HUES64 (cell line): ENCODE results near the gene GDPD1. TPM values are rescaled to one million over a fixed set of nuclear protein-coding genes. Genes with fewer than 3 reads are reported as not detected.
"Not testable (repeated sequence)": the region's sequence is repeated elsewhere in the genome, so short reads cannot be mapped to it uniquely, and the experiment has no call there.

Experiments
- H3K27ac ChIP-seq: 2 replicates; pipeline ENCODE4 v1.7.0; 2013; ENCODE audit warnings: low read depth, low read length, inconsistent platforms
- H3K27me3 ChIP-seq: 2 replicates; pipeline ENCODE4 v1.6.1; 2013; ENCODE audit warnings: mild to moderate bottlenecking, low read length; ENCODE audit not compliant: insufficient read depth
- H3K36me3 ChIP-seq: 2 replicates; pipeline ENCODE4 v1.6.1; 2013; ENCODE audit warnings: mild to moderate bottlenecking, low read length; ENCODE audit not compliant: insufficient read depth
- H3K4me1 ChIP-seq: 2 replicates; pipeline ENCODE4 v1.6.1; 2013; ENCODE audit warnings: mild to moderate bottlenecking, low read length, moderate library complexity; ENCODE audit not compliant: insufficient read depth
- H3K4me3 ChIP-seq: 2 replicates; pipeline ENCODE4 v1.5.1; 2013; ENCODE audit warnings: mild to moderate bottlenecking, low read length, moderate library complexity
- H3K9ac ChIP-seq: 2 replicates; pipeline ENCODE4 v1.6.1; 2013; ENCODE audit warnings: mild to moderate bottlenecking, low read depth, low read length
- H3K9me3 ChIP-seq: 2 replicates; pipeline ENCODE4 v1.6.1; 2013; ENCODE audit warnings: low read depth, low read length; ENCODE audit not compliant: insufficient read depth
- WGBS: fragments of 150-250, 120-280 bp; methylation state at CpG from one replicate; pipeline ENCODE4 v1.1.7; 2013; ENCODE audit warnings: missing lambda C conversion rate; 5-methylcytosine and 5-hydroxymethylcytosine counted together
- polyA plus RNA-seq, 2 experiments: library from polyadenylated mRNA; stranded (reverse); fragments of 50-300 nt; gene quantifications; one replicate each; pipeline ENCODE4 v1.2.3, GENCODE V29; 2013

The GDPD1 gene
- 3.9 TPM for polyA plus RNA-seq (2013, experiment 1 of 2)
- 5.6 TPM for polyA plus RNA-seq (2013, experiment 2 of 2)

DNA sequence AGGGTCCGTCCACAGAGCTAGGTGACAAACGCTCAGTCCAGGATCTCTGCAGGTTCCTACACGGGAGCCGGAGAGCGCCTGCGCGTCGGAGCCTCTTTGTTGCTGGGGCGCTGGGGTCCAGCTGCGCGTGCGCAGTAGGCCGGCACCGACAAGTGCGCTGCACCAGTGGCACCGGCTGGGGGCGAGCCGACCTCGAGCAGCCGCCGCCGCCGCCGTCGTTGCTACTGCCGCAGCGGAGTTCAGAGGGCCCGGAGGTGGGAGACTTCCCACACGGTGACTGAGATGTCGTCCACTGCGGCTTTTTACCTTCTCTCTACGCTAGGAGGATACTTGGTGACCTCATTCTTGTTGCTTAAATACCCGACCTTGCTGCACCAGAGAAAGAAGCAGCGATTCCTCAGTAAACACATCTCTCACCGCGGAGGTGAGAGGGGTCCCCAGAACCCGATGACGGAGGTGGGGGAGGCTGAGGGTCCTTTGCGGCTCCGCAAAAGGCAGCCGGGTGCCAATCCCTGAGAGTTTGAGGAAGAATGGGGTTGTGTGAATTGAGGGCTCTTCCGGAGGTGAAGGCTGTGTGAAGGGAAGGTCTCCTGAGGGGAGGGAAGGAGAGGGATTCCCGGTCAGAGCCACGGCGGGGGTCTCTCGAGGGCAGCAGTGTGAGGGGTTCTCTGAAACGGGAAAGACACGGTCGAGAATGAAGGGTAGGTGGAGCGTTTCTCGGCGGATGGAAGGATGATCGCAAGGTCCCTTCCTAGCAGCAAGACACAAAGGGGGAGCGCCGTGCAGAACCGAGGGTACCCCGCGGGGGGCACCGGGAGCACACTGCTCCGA lies at the start of gene GDPD1:
GDPD1 (plus strand) TSS at position 184 of the 831 bp plus-strand sequence; CDS start at position 283, 99 bp downstream.
- Histone ChIP-seq H3K27me3 (peaks cover 7% of the 10 kb centered on the region), H3K9ac (peak within 1 kb of the TSS; percentile 75), H3K36me3 (no peaks in the 10 kb centered on the region), H3K9me3 (no peaks in the 10 kb centered on the region), H3K4me1 (peaks cover 3% of the 10 kb centered on the region; the same call in 1 of the 2 replicates), H3K27ac (peak within 1 kb of the TSS; percentile 62), H3K4me3 (peak within 1 kb of the TSS; percentile 89)
- under 1% methylated on average over 60 of the region's 60 CpGs for WGBS

DNA sequence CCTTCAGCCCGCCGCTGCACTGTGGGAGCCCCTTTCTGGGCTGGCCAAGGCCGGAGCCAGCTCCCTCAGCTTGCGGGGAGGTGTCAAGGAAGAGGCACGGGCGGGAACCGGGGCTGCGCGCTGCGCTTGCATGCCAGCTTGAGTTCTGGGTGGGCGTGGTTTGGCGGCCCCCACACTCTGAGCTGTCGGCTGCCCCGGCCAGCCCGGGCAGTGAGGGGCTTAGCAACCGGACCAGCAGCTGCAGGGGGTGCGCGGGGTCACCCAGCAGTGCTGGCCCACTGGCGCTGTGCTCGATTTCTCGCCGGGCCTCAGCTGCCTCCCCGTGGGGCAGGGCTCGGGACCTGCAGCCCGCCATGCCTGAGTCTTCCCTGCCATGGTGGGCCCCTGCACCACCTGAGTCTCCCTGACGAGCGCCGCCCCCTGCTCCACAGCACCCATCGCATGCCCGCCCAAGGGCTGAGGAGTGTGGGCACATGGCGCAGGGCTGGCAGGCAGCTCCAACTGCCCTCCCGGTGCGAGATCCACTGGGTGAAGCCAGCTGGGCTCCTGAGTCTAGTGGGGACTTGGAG lies 47.8 kb upstream of the GDPD1 start:
- H3K27me3 ChIP-seq = no peaks in the 10 kb centered on the region
- no peak overlapping the region for H3K4me3 ChIP-seq
- 97% methylated on average over 33 of the region's 33 CpGs for WGBS
- no peak overlapping the region for H3K27ac ChIP-seq
- no peak overlapping the region for H3K9ac ChIP-seq
- no peaks in the 10 kb centered on the region for H3K9me3 ChIP-seq
- peaks cover 50% of the 10 kb centered on the region for H3K36me3 ChIP-seq
- H3K4me1 ChIP-seq = no peaks in the 10 kb centered on the region

DNA sequence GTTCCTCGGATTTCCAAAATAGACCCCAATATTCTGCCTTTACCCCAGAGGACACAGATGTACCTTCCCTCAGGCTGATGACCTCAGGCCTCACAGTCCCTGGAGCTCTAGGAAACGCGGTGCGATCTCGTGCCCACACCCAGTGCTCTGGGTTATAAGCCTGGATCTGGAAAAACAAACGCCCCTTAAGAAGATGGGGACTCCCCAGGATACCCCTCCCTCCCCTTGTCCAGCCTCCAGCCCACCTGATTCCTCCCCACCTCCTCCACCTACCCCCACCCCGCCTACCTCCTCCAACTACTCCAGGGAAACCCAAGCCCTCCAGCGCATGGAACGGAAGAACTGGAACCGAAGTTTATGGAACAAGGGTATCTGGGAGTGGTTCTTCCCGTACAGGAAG lies 45.6 kb upstream of the GDPD1 start:
- Histone ChIP-seq H3K9ac (no peak overlapping the region), H3K4me1 (no peaks in the 10 kb centered on the region), H3K36me3 (peaks cover 45% of the 10 kb centered on the region), H3K27ac (no peak overlapping the region), H3K27me3 (no peaks in the 10 kb centered on the region), H3K9me3 (no peaks in the 10 kb centered on the region), H3K4me3 (no peak overlapping the region)
- WGBS = 93% methylated on average over 11 of the region's 11 CpGs

DNA sequence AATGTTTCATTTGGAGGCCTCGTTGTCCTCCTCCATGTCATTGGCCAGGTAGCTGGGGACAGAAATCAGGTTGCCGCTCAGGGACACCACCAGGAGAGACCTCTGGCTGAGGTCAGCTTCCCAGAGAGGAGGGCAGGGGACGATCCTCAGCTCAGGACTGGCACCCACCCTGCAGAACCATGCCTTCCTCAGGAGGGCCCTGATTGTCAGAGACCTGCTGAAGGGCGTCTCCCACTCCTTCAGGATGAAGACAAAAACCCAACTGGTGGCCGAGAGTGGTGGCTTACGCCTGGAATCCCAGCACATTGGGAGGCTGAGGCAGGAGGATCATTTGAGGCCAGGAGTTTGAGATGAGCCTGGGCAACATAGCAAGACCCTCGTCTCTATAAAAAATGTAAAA lies 45.2 kb upstream of the GDPD1 start:
- Histone ChIP-seq H3K4me3 (no peak overlapping the region), H3K9me3 (no peaks in the 10 kb centered on the region), H3K4me1 (no peaks in the 10 kb centered on the region), H3K36me3 (peaks cover 41% of the 10 kb centered on the region), H3K9ac (no peak overlapping the region), H3K27me3 (no peaks in the 10 kb centered on the region), H3K27ac (no peak overlapping the region)
- WGBS = 95% methylated on average over 7 of the region's 7 CpGs

DNA sequence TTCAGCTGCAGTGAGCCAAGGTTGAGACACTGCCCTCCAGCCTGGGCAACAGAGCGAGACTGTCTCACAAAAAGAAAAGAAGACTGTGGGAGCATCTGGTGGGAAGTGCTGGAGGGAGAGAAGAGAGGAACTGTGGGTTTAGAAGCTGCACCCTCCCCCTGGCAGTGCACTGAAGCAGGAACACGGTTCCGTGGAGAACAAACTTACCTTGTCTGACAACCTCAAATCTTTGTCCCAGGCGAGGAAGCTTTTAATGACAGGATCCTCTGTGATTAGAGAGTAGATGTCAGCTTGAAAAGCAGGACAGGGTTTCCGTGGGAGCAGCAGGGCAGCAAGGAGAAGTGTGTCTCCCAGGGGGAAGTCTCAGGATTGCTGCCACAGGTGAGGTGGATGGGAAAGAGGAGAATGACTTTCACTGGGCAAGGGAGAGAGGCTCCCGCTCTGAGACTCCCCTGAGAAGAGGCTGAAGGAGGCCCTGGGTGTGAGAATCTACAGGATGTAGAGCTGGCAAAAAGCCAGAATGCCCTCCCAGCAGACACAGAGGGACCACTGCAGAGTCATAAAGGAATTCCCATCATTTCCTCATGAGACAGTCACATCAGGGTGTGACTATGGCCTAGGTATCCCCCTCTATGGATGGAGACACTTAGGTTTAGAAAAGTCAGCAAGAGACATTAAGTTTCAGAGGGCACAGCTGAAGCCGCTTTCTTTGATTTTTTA lies 41.9 kb upstream of the GDPD1 start:
- peaks cover 9% of the 10 kb centered on the region for H3K36me3 ChIP-seq

DNA sequence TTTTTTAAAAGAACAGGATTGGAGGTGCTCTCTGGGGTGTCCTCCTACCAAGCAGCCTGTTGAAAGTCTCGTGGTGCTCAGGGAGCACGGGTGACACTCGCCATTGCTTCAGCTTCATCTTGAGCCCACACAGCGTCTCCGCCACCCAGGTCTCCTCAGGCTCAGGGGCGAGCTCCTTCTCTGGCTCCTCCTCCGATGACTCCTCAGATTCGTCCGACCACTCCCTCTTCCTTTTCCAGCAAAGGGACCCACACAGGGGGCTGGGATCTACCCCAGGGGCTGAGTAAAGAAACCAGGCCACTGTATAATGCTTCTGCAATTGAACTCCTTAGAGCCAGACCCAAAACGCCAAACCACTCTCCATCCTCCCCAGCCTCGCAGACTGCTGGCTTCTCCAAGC lies 40.7 kb upstream of the GDPD1 start:
- not testable (repeated sequence) for H3K4me1 ChIP-seq, H3K27me3 ChIP-seq, H3K9me3 ChIP-seq, H3K36me3 ChIP-seq, H3K4me3 ChIP-seq, H3K27ac ChIP-seq, H3K9ac ChIP-seq
- 90% methylated on average over 11 of the region's 11 CpGs for whole genome bisulfite sequencing

More for the DNA sequence above, 41.9 kb upstream of the GDPD1 start:
- Histone ChIP-seq H3K27me3 (no peaks in the 10 kb centered on the region), H3K9ac (no peak overlapping the region), H3K9me3 (no peaks in the 10 kb centered on the region), H3K27ac (no peak overlapping the region), H3K4me3 (no peak overlapping the region), H3K4me1 (no peaks in the 10 kb centered on the region)
- 95% methylated on average over 7 of the region's 7 CpGs for WGBS

DNA sequence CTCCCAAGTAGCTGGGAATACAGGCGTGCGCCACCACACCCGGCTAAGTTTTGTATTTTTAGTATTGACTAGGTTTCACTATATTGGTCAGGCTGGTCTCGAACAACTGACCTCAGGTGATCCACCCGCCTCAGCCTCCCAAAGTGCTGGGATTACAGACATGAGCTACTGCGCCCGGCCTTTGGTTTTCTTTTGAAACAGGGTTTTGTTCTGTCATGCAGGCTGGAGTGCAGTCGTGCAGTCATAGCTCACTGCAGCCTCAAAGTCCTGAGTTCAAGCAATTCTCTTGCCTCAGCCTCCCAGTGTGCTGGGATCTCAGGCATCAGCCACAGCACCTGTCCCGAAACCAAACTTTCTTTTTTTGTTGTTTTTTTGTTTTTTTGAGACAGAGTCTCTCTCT lies 39.7 kb upstream of the GDPD1 start:
- Histone ChIP-seq H3K4me1 (no peaks in the 10 kb centered on the region), H3K9ac (no peak overlapping the region), H3K9me3 (no peaks in the 10 kb centered on the region), H3K36me3 (peaks cover 10% of the 10 kb centered on the region), H3K4me3 (no peak overlapping the region), H3K27me3 (no peaks in the 10 kb centered on the region), H3K27ac (no peak overlapping the region)
- WGBS = 98% methylated on average over 9 of the region's 9 CpGs

DNA sequence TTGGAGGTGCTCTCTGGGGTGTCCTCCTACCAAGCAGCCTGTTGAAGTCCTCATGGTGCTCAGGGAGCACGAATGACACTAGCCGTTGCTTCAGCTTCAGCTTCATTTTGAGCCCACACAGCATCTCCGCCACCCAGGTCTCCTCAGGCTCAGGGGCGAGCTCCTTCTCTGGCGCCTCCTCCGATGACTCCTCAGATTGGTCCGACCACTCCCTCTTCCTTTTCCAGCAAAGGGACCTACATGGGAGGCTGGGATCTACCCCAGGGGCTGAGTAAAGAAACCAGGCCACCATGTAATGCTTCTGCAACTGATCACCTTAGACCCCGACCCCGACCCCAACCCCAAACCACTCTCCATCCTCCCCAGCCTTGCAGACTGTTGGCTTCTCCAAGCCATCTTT lies 38.8 kb upstream of the GDPD1 start:
- no peak overlapping the region for H3K27ac ChIP-seq
- H3K9me3 ChIP-seq = no peaks in the 10 kb centered on the region
- no peak overlapping the region for H3K4me3 ChIP-seq
- 97% methylated on average over 9 of the region's 9 CpGs for WGBS
- H3K9ac ChIP-seq = no peak overlapping the region
- H3K4me1 ChIP-seq = no peaks in the 10 kb centered on the region
- H3K27me3 ChIP-seq = no peaks in the 10 kb centered on the region
- peaks cover 19% of the 10 kb centered on the region for H3K36me3 ChIP-seq

DNA sequence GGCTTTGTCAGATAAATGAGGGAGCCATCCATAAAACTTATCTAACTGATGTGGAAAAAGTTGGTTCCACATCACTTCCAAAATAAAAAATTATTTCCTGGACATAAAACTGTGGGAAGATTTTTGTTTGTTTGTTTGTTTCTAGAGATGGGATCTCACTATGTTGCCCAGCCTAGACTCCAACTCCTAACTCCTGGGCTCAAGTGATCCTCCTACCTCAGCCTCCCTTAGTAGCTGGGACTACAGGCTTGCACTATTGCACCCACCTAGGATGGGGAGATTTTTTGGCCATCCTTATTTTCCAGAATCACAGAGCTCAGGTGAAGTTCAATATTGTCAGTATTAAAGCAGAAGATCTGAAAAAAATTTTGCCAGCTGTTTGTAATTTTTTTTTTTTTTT lies 34.3 kb upstream of the GDPD1 start:
- Histone ChIP-seq H3K4me1 (no peaks in the 10 kb centered on the region), H3K9ac (no peak overlapping the region), H3K4me3 (no peak overlapping the region), H3K27ac (no peak overlapping the region), H3K27me3 (no peaks in the 10 kb centered on the region), H3K36me3 (peaks cover 58% of the 10 kb centered on the region), H3K9me3 (no peaks in the 10 kb centered on the region)

DNA sequence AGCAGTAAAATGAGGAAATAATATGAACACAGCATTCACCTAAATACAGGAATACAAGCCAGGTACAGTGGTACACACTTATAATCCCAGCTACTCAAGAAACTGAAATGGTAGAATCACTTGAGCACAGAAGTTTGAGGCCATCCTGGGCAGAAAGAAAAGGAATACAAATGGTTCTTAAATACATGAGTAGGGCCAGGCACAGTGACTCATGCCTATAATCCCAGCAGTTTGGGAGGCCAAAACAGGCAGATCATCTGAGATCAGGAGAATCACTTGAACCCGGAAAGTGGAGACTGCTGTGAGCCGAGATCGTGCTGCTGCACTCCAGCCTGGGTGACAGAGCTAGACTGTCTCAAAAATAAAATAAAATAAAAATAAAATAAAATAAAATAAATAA lies 33.5 kb upstream of the GDPD1 start:
- Histone ChIP-seq H3K27me3 (no peaks in the 10 kb centered on the region), H3K9me3 (no peaks in the 10 kb centered on the region), H3K36me3 (peaks cover 65% of the 10 kb centered on the region), H3K4me1 (no peaks in the 10 kb centered on the region), H3K4me3 (no peak overlapping the region), H3K27ac (no peak overlapping the region), H3K9ac (no peak overlapping the region)
- WGBS = 96% methylated on average over 3 of the region's 3 CpGs

DNA sequence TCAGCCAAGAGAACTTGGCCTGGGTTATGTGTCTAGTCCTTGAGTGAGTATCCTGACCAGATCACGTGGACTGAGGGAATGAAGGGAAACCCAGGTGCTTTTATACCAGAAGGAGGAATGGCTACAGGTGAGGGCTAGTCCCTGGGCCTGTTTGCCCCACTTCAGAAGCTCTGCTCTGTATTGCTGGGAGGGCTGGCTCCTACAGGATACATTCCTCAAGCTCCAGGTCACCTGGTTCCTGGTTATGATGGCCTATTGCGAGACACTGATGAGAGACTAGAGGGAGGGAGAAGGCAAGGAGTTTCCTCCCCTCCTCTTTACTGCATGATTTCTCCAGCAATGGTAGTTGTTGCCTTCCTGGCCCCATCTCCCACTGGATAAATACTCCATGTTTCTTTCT lies 29.5 kb upstream of the GDPD1 start:
- 98% methylated on average over 2 of the region's 2 CpGs for WGBS
- Histone ChIP-seq H3K36me3 (peaks cover 93% of the 10 kb centered on the region), H3K27ac (no peak overlapping the region), H3K27me3 (no peaks in the 10 kb centered on the region), H3K4me1 (no peaks in the 10 kb centered on the region), H3K4me3 (no peak overlapping the region), H3K9ac (no peak overlapping the region), H3K9me3 (no peaks in the 10 kb centered on the region)
